Measurements from ENCODE around the gene C17orf75. TPM values are rescaled to one million over a fixed set of nuclear protein-coding genes. Genes with fewer than 3 reads are reported as not detected.

The C17orf75 gene
- total and polyA plus RNA-seq, 4 donors = 4.7 to 10.1 (median 7.6) TPM

DNA sequence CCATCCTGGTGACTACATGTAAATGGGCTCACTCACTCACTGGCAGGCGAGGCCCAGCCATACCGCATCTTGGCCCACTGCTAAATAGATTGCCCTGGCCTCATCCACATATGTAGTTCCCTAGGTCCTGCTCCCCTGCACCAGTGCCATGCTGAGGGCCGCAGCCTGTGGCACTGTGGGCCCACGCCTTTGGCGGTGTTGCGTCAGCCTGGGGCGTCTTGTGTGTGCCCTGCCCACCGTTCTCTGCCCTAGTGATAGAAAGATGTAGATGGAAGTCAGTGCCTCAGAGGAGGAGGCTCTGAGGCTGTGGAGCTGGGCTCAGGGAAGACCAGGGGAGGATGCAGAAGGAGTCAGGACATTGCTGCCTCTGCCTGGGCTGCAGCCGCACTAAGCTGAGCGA lies 18.9 kb downstream of the C17orf75 start:
- WGBS = 96% methylated on average over 10 of the region's 10 CpGs
- no peak for DNase-seq (ENCODE audit: low spot score)

More for the DNA sequence above, 18.9 kb downstream of the C17orf75 start:
- H3K4me3 ChIP-seq (ENCODE audit: low read depth in 1 of 3, low read length in 3 of 3) = no peak overlapping the region
- no peak overlapping the region for H3K9ac ChIP-seq (ENCODE audit: low read depth in 1 of 2, low read length in 2 of 2)
- TF ChIP-seq TAF1 (conservative IDR thresholded peaks at IDR 0.05) (no peak), REST (IDR thresholded peaks at IDR 0.05) (no peak), RAD21 (IDR thresholded peaks at IDR 0.05) (no peak), ATF3 (IDR thresholded peaks at IDR 0.05) (no peak), FOXA2 (IDR thresholded peaks at IDR 0.05) (no peak), SP1 (IDR thresholded peaks at IDR 0.05) (no peak), ZBTB33 (IDR thresholded peaks at IDR 0.05) (no peak), CTCF (IDR thresholded peaks at IDR 0.05; ENCODE audit: low read depth, low read length, missing input control) (no peak)
- no peak overlapping the region for H3K27ac ChIP-seq (ENCODE audit: low read depth in 1 of 2, low read length in 2 of 2)
- H3K27me3 ChIP-seq (ENCODE audit: control insufficient read depth in 4 of 4, insufficient read depth in 4 of 4, low read length in 3 of 4) = no peaks in the 10 kb centered on the region
- peaks cover 0 to 10% (median 6%) of the 10 kb centered on the region in 4 donors for H3K4me1 ChIP-seq (ENCODE audit: control insufficient read depth in 4 of 4, insufficient read depth in 4 of 4, low read length in 3 of 4)
- H3K9me3 ChIP-seq (ENCODE audit: control insufficient read depth in 4 of 4, low read length in 3 of 4) = no peaks in the 10 kb centered on the region
- no peaks in the 10 kb centered on the region for H3K36me3 ChIP-seq (ENCODE audit: control insufficient read depth in 4 of 4, insufficient read depth in 3 of 4, low read depth in 1 of 4, low read length in 3 of 4)

All from liver (tissue), 9 donors.